PC-3 (cell line): ENCODE results near the gene TBC1D8. TPM values are rescaled to one million over a fixed set of nuclear protein-coding genes. Genes with fewer than 3 reads are reported as not detected.

Source experiments
- ATAC-seq: fragments of 200-7000 bp; cut with Tn5 transposase; 2 replicates; pipeline ENCODE4 v1.9.1; 2020; ENCODE audit warnings: mild to moderate bottlenecking, moderate library complexity
- BruUV-seq: library from RNA; stranded (reverse); fragments of 400-500 nt; replicated peaks from 2 replicates; lab custom pipeline; 2021; lab: Mats Ljungman, UMichigan
- CTCF ChIA-PET: fragments of 300-600 bp; sonication (Branson Sonifier 250); formaldehyde crosslinking; loops from one replicate; lab custom pipeline; 2022; ENCODE audit warnings: antibody characterized with exemption; lab: Charles Lee
- POLR2A ChIA-PET: fragments of 300-600 bp; sonication (Branson Sonifier 250); formaldehyde crosslinking; loops from one replicate; lab custom pipeline; 2022; ENCODE audit warnings: antibody characterized with exemption; ENCODE audit not compliant: unreplicated experiment; lab: Charles Lee
- DNase-seq: peaks from one replicate; pipeline ENCODE4 v3.0.0-alpha.2; 2015
- H2AFZ ChIP-seq: fragments of 300-600 bp; sonication (generic); 2 replicates; pipeline ENCODE4 v1.6.0; 2016; ENCODE audit warnings: antibody characterized with exemption, low read length
- H3F3A ChIP-seq: fragments of 300-600 bp; sonication (generic); one replicate; pipeline ENCODE4 v1.6.0; 2017; ENCODE audit warnings: antibody characterized with exemption, low read length, control low read depth, mild to moderate bottlenecking; ENCODE audit not compliant: unreplicated experiment
- H3K27ac ChIP-seq: fragments of 300-600 bp; sonication (generic); 2 replicates; pipeline ENCODE4 v1.5.1; 2016; ENCODE audit warnings: mild to moderate bottlenecking, low read length
- H3K27me3 ChIP-seq: fragments of 300-600 bp; sonication (generic); 2 replicates; pipeline ENCODE4 v1.6.1; 2016; ENCODE audit warnings: low read length, mixed read lengths
- H3K36me3 ChIP-seq: fragments of 300-600 bp; sonication (generic); 2 replicates; pipeline ENCODE4 v1.6.1; 2016; ENCODE audit warnings: low read depth, mixed run types, low read length, mixed read lengths
- H3K4me1 ChIP-seq: fragments of 300-600 bp; sonication (generic); 2 replicates; pipeline ENCODE4 v1.5.1; 2016; ENCODE audit warnings: low read length; ENCODE audit not compliant: insufficient read depth
- H3K4me2 ChIP-seq: fragments of 300-600 bp; sonication (generic); 2 replicates; pipeline ENCODE4 v1.6.0; 2016; ENCODE audit warnings: low read length
- H3K4me3 ChIP-seq: fragments of 300-600 bp; sonication (generic); 2 replicates; pipeline ENCODE4 v1.5.1; 2016; ENCODE audit warnings: mild to moderate bottlenecking, low read length, mixed read lengths
- H3K79me2 ChIP-seq: fragments of 300-600 bp; sonication (generic); 2 replicates; pipeline ENCODE4 v1.6.1; 2017; ENCODE audit warnings: low read length, mixed read lengths
- H3K9ac ChIP-seq: fragments of 300-600 bp; sonication (generic); 2 replicates; pipeline ENCODE4 v1.6.0; 2016; ENCODE audit warnings: mild to moderate bottlenecking, low read length
- H3K9me2 ChIP-seq: fragments of 300-600 bp; sonication (generic); replicated peaks from 2 replicates; pipeline ENCODE4 v1.6.1; 2016; ENCODE audit warnings: mixed run types, low read length, mixed read lengths
- H3K9me3 ChIP-seq: fragments of 300-600 bp; sonication (generic); 2 replicates; pipeline ENCODE4 v1.6.1; 2016; ENCODE audit warnings: low read length, mixed read lengths
- H4K20me1 ChIP-seq: fragments of 300-600 bp; sonication (generic); 2 replicates; pipeline ENCODE4 v1.6.1; 2016; ENCODE audit warnings: low read length, mixed read lengths
- EZH2 ChIP-seq: fragments of 300-600 bp; sonication (generic); IDR thresholded peaks from one replicate; pipeline ENCODE4 v1.6.1; 2017; ENCODE audit warnings: antibody characterized with exemption, mild to moderate bottlenecking, low read length; ENCODE audit not compliant: unreplicated experiment
- EZH2phosphoT487 ChIP-seq: fragments of 300-600 bp; sonication (generic); IDR thresholded peaks from 2 replicates; pipeline ENCODE4 v1.6.1; 2018; ENCODE audit warnings: mild to moderate bottlenecking, antibody characterized with exemption, low read length, borderline replicate concordance
- intact Hi-C: fragments of 100-400 bp; cut with micrococcal nuclease; formaldehyde crosslinking; loops from 2 replicates; pipeline ENCODE4 v1.9.0; 2023
- total RNA-seq: library from RNA; depleted of rRNA; stranded (reverse); fragments of >200 nt; gene quantifications from 2 replicates; pipeline ENCODE4 v1.2.3, GENCODE V29; 2014
- TF ChIP-seq, protein P1 (sequence below): fragments of 300-600 bp; sonication (generic); conservative IDR thresholded peaks from 2 replicates; pipeline ENCODE4 v1.5.1; 2017; ENCODE audit warnings: antibody characterized with exemption, low read depth, mild to moderate bottlenecking, low read length

The TBC1D8 gene
- total RNA-seq, 1 experiment from 2014 or later: 39.7 TPM

GRCh38 chr2:100964222-100964621, 187.0 kb downstream of the TBC1D8 start:
- Histone ChIP-seq H3K9me3 (no peaks in the 10 kb centered on the region), H3F3A (no peaks in the 10 kb centered on the region), H3K4me2 (no peak overlapping the region), H3K4me1 (peaks cover 7% of the 10 kb centered on the region), H3K9ac (no peak overlapping the region), H3K36me3 (peaks cover 30% of the 10 kb centered on the region; the same call in 1 of the 2 replicates), H2AFZ (no peak overlapping the region), H3K27me3 (no peaks in the 10 kb centered on the region), H3K9me2 (no peaks in the 10 kb centered on the region), H4K20me1 (no peaks in the 10 kb centered on the region), H3K27ac (no peak overlapping the region), H3K79me2 (no peaks in the 10 kb centered on the region), H3K4me3 (no peak overlapping the region)
- ATAC-seq (no peak), DNase-seq (no peak)
- POLR2A ChIA-PET: no interaction called here
- CTCF ChIA-PET: no interaction called here
- no TSS peak for BruUV-seq
- intact Hi-C loops: no loop called here
- no peak for TF ChIP-seq EZH2
- TF ChIP-seq, protein P1, sequence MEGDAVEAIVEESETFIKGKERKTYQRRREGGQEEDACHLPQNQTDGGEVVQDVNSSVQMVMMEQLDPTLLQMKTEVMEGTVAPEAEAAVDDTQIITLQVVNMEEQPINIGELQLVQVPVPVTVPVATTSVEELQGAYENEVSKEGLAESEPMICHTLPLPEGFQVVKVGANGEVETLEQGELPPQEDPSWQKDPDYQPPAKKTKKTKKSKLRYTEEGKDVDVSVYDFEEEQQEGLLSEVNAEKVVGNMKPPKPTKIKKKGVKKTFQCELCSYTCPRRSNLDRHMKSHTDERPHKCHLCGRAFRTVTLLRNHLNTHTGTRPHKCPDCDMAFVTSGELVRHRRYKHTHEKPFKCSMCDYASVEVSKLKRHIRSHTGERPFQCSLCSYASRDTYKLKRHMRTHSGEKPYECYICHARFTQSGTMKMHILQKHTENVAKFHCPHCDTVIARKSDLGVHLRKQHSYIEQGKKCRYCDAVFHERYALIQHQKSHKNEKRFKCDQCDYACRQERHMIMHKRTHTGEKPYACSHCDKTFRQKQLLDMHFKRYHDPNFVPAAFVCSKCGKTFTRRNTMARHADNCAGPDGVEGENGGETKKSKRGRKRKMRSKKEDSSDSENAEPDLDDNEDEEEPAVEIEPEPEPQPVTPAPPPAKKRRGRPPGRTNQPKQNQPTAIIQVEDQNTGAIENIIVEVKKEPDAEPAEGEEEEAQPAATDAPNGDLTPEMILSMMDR: no peak
- no peak for TF ChIP-seq EZH2phosphoT487

GRCh38 chr2:100963026-100963375, 188.2 kb downstream of the TBC1D8 start:
- Histone ChIP-seq H2AFZ (no peak overlapping the region), H3K4me3 (no peak overlapping the region), H3K79me2 (no peaks in the 10 kb centered on the region), H3K4me1 (peaks cover 19% of the 10 kb centered on the region), H3K36me3 (peaks cover 20% of the 10 kb centered on the region), H3K27ac (no peak overlapping the region), H3K27me3 (no peaks in the 10 kb centered on the region), H3K4me2 (no peak overlapping the region), H3K9me2 (no peaks in the 10 kb centered on the region), H3K9ac (no peak overlapping the region), H3K9me3 (no peaks in the 10 kb centered on the region), H4K20me1 (no peaks in the 10 kb centered on the region), H3F3A (no peaks in the 10 kb centered on the region)
- no TSS peak for BruUV-seq
- TF ChIP-seq EZH2: no peak
- TF ChIP-seq EZH2phosphoT487: no peak
- TF ChIP-seq, protein P1: no peak
- ATAC-seq (no peak), DNase-seq (no peak)
- ChIA-PET POLR2A (no interaction called here), CTCF (no interaction called here)
- intact Hi-C loops: no loop called here

DNA sequence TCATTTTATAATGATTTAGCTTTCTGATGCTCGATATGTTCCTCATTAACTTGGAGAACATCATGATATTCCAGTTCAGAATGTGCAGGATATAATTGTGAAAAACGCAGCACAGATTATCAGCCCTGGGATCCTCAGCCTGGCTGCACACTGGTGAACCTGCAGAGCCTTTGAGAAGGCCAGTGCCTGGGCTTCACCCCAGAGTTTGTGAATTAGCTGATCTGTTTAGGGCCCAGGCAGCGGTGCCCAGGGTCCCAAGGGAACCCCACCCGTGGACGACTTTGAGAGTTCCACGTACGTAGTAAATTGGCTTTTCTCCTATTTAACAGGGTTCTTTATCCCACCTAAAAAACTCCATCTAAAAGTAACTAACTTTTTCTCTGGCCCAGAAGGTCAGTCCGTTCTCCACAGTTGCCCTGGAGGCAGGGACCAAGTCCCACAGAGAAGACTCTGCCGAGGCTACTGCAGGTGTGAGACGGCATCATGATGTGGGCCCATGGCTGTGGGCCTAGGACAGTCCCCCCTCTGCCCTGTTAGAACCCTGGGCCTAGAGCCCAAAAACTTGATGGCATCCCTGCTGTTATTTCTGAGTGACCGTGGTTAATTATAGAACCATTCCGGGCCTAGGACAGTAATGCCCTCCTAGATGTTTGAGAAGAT, 188.7 kb downstream of the TBC1D8 start:
- ChIA-PET CTCF (no interaction called here), POLR2A (no interaction called here)
- no peaks in the 10 kb centered on the region for H4K20me1 ChIP-seq
- no peak overlapping the region for H3K9ac ChIP-seq
- no peaks in the 10 kb centered on the region for H3K79me2 ChIP-seq
- DNase-seq (no peak), ATAC-seq (no peak)
- no peaks in the 10 kb centered on the region for H3K9me2 ChIP-seq
- no peaks in the 10 kb centered on the region for H3K27me3 ChIP-seq
- H3K9me3 ChIP-seq: no peaks in the 10 kb centered on the region
- no TSS peak for BruUV-seq
- H3K27ac ChIP-seq: no peak overlapping the region
- no peak overlapping the region for H3K4me3 ChIP-seq
- H3K4me2 ChIP-seq: no peak overlapping the region
- no peaks in the 10 kb centered on the region for H3F3A ChIP-seq
- H3K4me1 ChIP-seq: peaks cover 24% of the 10 kb centered on the region
- TF ChIP-seq EZH2phosphoT487: no peak
- TF ChIP-seq, protein P1: no peak
- no peak for TF ChIP-seq EZH2
- peaks cover 15% of the 10 kb centered on the region for H3K36me3 ChIP-seq
- no peak overlapping the region for H2AFZ ChIP-seq
- intact Hi-C loops: no loop called here
